Hepatocyte (in vitro differentiated cells): ENCODE results near the gene ACIN1. TPM values are rescaled to one million over a fixed set of nuclear protein-coding genes. Genes with fewer than 3 reads are reported as not detected.
"Not testable (repeated sequence)": the region's sequence is repeated elsewhere in the genome, so short reads cannot be mapped to it uniquely, and the experiment has no call there.

Source experiments
- DNase-seq: peaks from one replicate; pipeline ENCODE4 v3.0.0-alpha.2; 2016; ENCODE audit warnings: low spot score
- H2AFZ ChIP-seq: fragments of 200-600 bp; sonication (generic); 2 replicates; pipeline ENCODE4 v1.6.0; 2016; ENCODE audit warnings: antibody characterized with exemption, mild to moderate bottlenecking
- H3K27ac ChIP-seq: fragments of 200-600 bp; sonication (generic); 2 replicates; pipeline ENCODE4 v1.5.1; 2016; ENCODE audit warnings: mild to moderate bottlenecking
- H3K27me3 ChIP-seq: fragments of 200-600 bp; sonication (generic); 2 replicates; pipeline ENCODE4 v1.6.1; 2016
- H3K36me3 ChIP-seq: fragments of 200-600 bp; sonication (generic); replicated peaks from 2 replicates; pipeline ENCODE4 v1.5.1; 2016; ENCODE audit warnings: low read depth; ENCODE audit not compliant: insufficient read depth
- H3K4me1 ChIP-seq: fragments of 200-600 bp; sonication (generic); 2 replicates; pipeline ENCODE4 v1.5.1; 2016; ENCODE audit warnings: mild to moderate bottlenecking, moderate library complexity; ENCODE audit not compliant: insufficient read depth
- H3K4me2 ChIP-seq: fragments of 200-600 bp; sonication (generic); 2 replicates; pipeline ENCODE4 v1.6.0; 2016
- H3K4me3 ChIP-seq: fragments of 200-600 bp; sonication (generic); 2 replicates; pipeline ENCODE4 v1.5.1; 2016; ENCODE audit warnings: mild to moderate bottlenecking
- H3K79me2 ChIP-seq: fragments of 200-600 bp; sonication (generic); 2 replicates; pipeline ENCODE4 v1.6.0; 2017; ENCODE audit warnings: mild to moderate bottlenecking
- H3K9me2 ChIP-seq: fragments of 200-600 bp; sonication (generic); replicated peaks from 2 replicates; pipeline ENCODE4 v1.6.0; 2017; ENCODE audit warnings: mild to moderate bottlenecking; ENCODE audit not compliant: insufficient read depth
- H3K9me3 ChIP-seq: fragments of 200-600 bp; sonication (generic); 2 replicates; pipeline ENCODE4 v1.5.1; 2016; ENCODE audit warnings: low read depth, mild to moderate bottlenecking
- H4K20me1 ChIP-seq: fragments of 200-600 bp; sonication (generic); 2 replicates; pipeline ENCODE4 v1.6.0; 2016; ENCODE audit warnings: mild to moderate bottlenecking; ENCODE audit not compliant: insufficient read depth, poor library complexity, severe bottlenecking
- CTCF ChIP-seq: fragments of 200-600 bp; sonication (generic); IDR thresholded peaks from 2 replicates; pipeline ENCODE4 v1.5.1; 2016; ENCODE audit warnings: antibody characterized with exemption, mild to moderate bottlenecking; ENCODE audit not compliant: poor library complexity
- EZH2 ChIP-seq: fragments of 200-600 bp; sonication (generic); IDR thresholded peaks from 2 replicates; pipeline ENCODE4 v1.6.1; 2016; ENCODE audit warnings: antibody characterized with exemption, mild to moderate bottlenecking, borderline replicate concordance
- EZH2phosphoT487 ChIP-seq: fragments of 200-600 bp; sonication (generic); IDR thresholded peaks from one replicate; pipeline ENCODE4 v1.6.1; 2018; ENCODE audit warnings: antibody characterized with exemption, mild to moderate bottlenecking, low read depth, moderate library complexity; ENCODE audit not compliant: unreplicated experiment, severe bottlenecking
- WGBS: methylation state at CpG from one replicate; pipeline ENCODE4 v1.1.6; 2016; ENCODE audit warnings: low lambda C conversion rate; ENCODE audit errors: missing lambda C conversion rate; 5-methylcytosine and 5-hydroxymethylcytosine counted together
- polyA plus RNA-seq: library from polyadenylated mRNA; unstranded; fragments of >200 nt; fragmentation: Nextera tagmentation; extraction: Ambion mirVana; gene quantifications from 2 replicates; pipeline ENCODE4 v1.2.1, GENCODE V29; 2016
- total RNA-seq: library from RNA; depleted of rRNA; stranded (reverse); fragments of >200 nt; gene quantifications from 2 replicates; pipeline ENCODE4 v1.2.3, GENCODE V29; 2014

ACIN1 gene
- total and polyA plus RNA-seq, 2 experiments from 2014 or later = 44.3 to 108 TPM

- 94% methylated on average over 4 of the region's 4 CpGs for WGBS
- Histone ChIP-seq H4K20me1 (no peaks in the 10 kb centered on the region), H3K4me3 (no peak overlapping the region), H3K36me3 (no peaks in the 10 kb centered on the region), H3K4me1 (no peaks in the 10 kb centered on the region), H3K9me2 (no peaks in the 10 kb centered on the region), H3K9me3 (no peaks in the 10 kb centered on the region), H3K27me3 (no peaks in the 10 kb centered on the region), H2AFZ (no peak overlapping the region), H3K27ac (no peak overlapping the region), H3K79me2 (no peaks in the 10 kb centered on the region), H3K4me2 (no peak overlapping the region)
- DNase-seq = no peak
- TF ChIP-seq EZH2 (no peak), CTCF (no peak), EZH2phosphoT487 (no peak)
Measured at GRCh38 chr14:23015618-23016017, 79.3 kb downstream of the ACIN1 start.

- not testable (repeated sequence) for H3K4me1 ChIP-seq, H3K79me2 ChIP-seq, H3K4me2 ChIP-seq, H3K9me2 ChIP-seq, H2AFZ ChIP-seq, H3K4me3 ChIP-seq, H3K9me3 ChIP-seq, H3K27me3 ChIP-seq, H3K27ac ChIP-seq, DNase-seq, H4K20me1 ChIP-seq, H3K36me3 ChIP-seq
- 94% methylated on average over 5 of the region's 5 CpGs for WGBS
Measured at GRCh38 chr14:23013749-23014054, 81.2 kb downstream of the ACIN1 start.

GRCh38 chr14:23013054-23013748, 81.7 kb downstream of the ACIN1 start:
- no peak for DNase-seq
- H3K36me3 ChIP-seq = no peaks in the 10 kb centered on the region
- H2AFZ ChIP-seq = no peak overlapping the region
- H3K9me3 ChIP-seq = no peaks in the 10 kb centered on the region
- H3K9me2 ChIP-seq = no peaks in the 10 kb centered on the region
- TF ChIP-seq CTCF (no peak), EZH2 (no peak), EZH2phosphoT487 (no peak)
- H3K4me1 ChIP-seq = peaks cover 7% of the 10 kb centered on the region
- WGBS = 70% methylated on average over 6 of the region's 6 CpGs
- no peak overlapping the region for H3K27ac ChIP-seq
- no peaks in the 10 kb centered on the region for H4K20me1 ChIP-seq
- H3K79me2 ChIP-seq = peaks cover 8% of the 10 kb centered on the region
- H3K4me2 ChIP-seq = no peak overlapping the region
- no peaks in the 10 kb centered on the region for H3K27me3 ChIP-seq
- no peak overlapping the region for H3K4me3 ChIP-seq

GRCh38 chr14:23009939-23010726, 84.8 kb downstream of the ACIN1 start, which contains the start of gene C14orf93:
Gene C14orf93 (minus strand): TSS chr14:23010143. CDS start chr14:22999023, 11,120 bp downstream.
- H3K9me2 ChIP-seq = no peaks in the 10 kb centered on the region
- peak within 1 kb of the TSS; percentile 90 for H3K27ac ChIP-seq
- H3K4me1 ChIP-seq = peaks cover 21% of the 10 kb centered on the region
- peak; percentile 88 for DNase-seq
- peaks cover 14% of the 10 kb centered on the region for H3K79me2 ChIP-seq
- TF ChIP-seq EZH2phosphoT487 = no peak
- TF ChIP-seq EZH2 = no peak
- no peak for TF ChIP-seq CTCF
- peak within 1 kb of the TSS; percentile 98 for H2AFZ ChIP-seq
- H4K20me1 ChIP-seq = no peaks in the 10 kb centered on the region
- no peaks in the 10 kb centered on the region for H3K36me3 ChIP-seq
- no peaks in the 10 kb centered on the region for H3K9me3 ChIP-seq
- H3K4me3 ChIP-seq = peak within 1 kb of the TSS; percentile 37
- WGBS = 4% methylated on average over 36 of the region's 40 CpGs
- peak within 1 kb of the TSS; percentile 79 for H3K4me2 ChIP-seq
- H3K27me3 ChIP-seq = no peaks in the 10 kb centered on the region
